SK-N-SH treated with all-trans-retinoic acid at 6 μM for 48 hours (cell line): ENCODE measurements around the gene COG2.

ENCODE experiments used
- ATAC-seq: fragments of 200-7000 bp; cut with Tn5 transposase; 3 replicates; pipeline ENCODE4 v1.9.1; 2020; ENCODE audit warnings: mild to moderate bottlenecking, moderate library complexity
- BACH2 ChIP-seq: fragments of 250-450 bp; sonication (Bioruptor Pico); IDR thresholded peaks from 2 replicates; pipeline ENCODE4 v1.9.0; 2021; ENCODE audit warnings: mild to moderate bottlenecking, borderline replicate concordance
- CREB5 ChIP-seq: fragments of 250-450 bp; sonication (Bioruptor Pico); IDR thresholded peaks from 2 replicates; pipeline ENCODE4 v1.5.1; 2020; ENCODE audit warnings: low read depth, mild to moderate bottlenecking, moderate library complexity
- CSDC2 ChIP-seq: fragments of 250-450 bp; sonication (Bioruptor Pico); IDR thresholded peaks from 2 replicates; pipeline ENCODE4 v1.5.0; 2020; ENCODE audit warnings: mild to moderate bottlenecking, moderate library complexity
- CSRNP3 ChIP-seq: fragments of 250-450 bp; sonication (Bioruptor Pico); IDR thresholded peaks from 2 replicates; pipeline ENCODE4 v1.5.1; 2021; ENCODE audit warnings: mild to moderate bottlenecking, moderate library complexity
- ESRRG ChIP-seq: fragments of 250-450 bp; sonication (Bioruptor Pico); IDR thresholded peaks from 2 replicates; pipeline ENCODE4 v1.6.1; 2021; ENCODE audit warnings: mild to moderate bottlenecking
- GLIS3 ChIP-seq: fragments of 250-450 bp; sonication (Bioruptor Pico); IDR thresholded peaks from 2 replicates; pipeline ENCODE4 v1.5.0; 2020; ENCODE audit warnings: mild to moderate bottlenecking, moderate library complexity
- ISL1 ChIP-seq: fragments of 250-450 bp; sonication (Bioruptor Pico); IDR thresholded peaks from 2 replicates; pipeline ENCODE4 v2.1.2; 2022; ENCODE audit warnings: mild to moderate bottlenecking, moderate library complexity
- OSR1 ChIP-seq: fragments of 250-450 bp; sonication (Bioruptor Pico); IDR thresholded peaks from 2 replicates; pipeline ENCODE4 v1.8.0; 2022; ENCODE audit warnings: moderate library complexity, mild to moderate bottlenecking, inconsistent platforms
- PATZ1 ChIP-seq: fragments of 250-450 bp; sonication (Bioruptor Pico); IDR thresholded peaks from 2 replicates; pipeline ENCODE4 v1.8.0; 2020; ENCODE audit warnings: mild to moderate bottlenecking, moderate library complexity, borderline replicate concordance
- POU6F1 ChIP-seq: fragments of 250-450 bp; sonication (Bioruptor Pico); IDR thresholded peaks from 2 replicates; pipeline ENCODE4 v1.8.0; 2021; ENCODE audit warnings: low read depth, mild to moderate bottlenecking, moderate library complexity, borderline replicate concordance
- PPARA ChIP-seq: fragments of 250-450 bp; sonication (Bioruptor Pico); IDR thresholded peaks from 2 replicates; pipeline ENCODE4 v1.5.0; 2020; ENCODE audit warnings: mild to moderate bottlenecking, borderline replicate concordance
- RARB ChIP-seq: fragments of 250-450 bp; sonication (Bioruptor Pico); IDR thresholded peaks from 2 replicates; pipeline ENCODE4 v1.8.0; 2021; ENCODE audit warnings: mild to moderate bottlenecking, moderate library complexity
- SNAI2 ChIP-seq: fragments of 250-450 bp; sonication (Bioruptor Pico); IDR thresholded peaks from 2 replicates; pipeline ENCODE4 v1.5.0; 2020; ENCODE audit warnings: mild to moderate bottlenecking, moderate library complexity
- TCF4 ChIP-seq: fragments of 250-450 bp; sonication (Bioruptor Pico); IDR thresholded peaks from 2 replicates; pipeline ENCODE4 v1.8.0; 2021; ENCODE audit warnings: mild to moderate bottlenecking, moderate library complexity, borderline replicate concordance
- TSHZ2 ChIP-seq: fragments of 250-450 bp; sonication (Bioruptor Pico); IDR thresholded peaks from 2 replicates; pipeline ENCODE4 v1.5.0; 2020; ENCODE audit warnings: mild to moderate bottlenecking, moderate library complexity
- ZC3H10 ChIP-seq: fragments of 250-450 bp; sonication (Bioruptor Pico); IDR thresholded peaks from 2 replicates; pipeline ENCODE4 v1.5.1; 2021; ENCODE audit warnings: mild to moderate bottlenecking, moderate library complexity
- ZFP3 ChIP-seq: fragments of 250-450 bp; sonication (Bioruptor Pico); IDR thresholded peaks from 2 replicates; pipeline ENCODE4 v1.5.0; 2020; ENCODE audit warnings: mild to moderate bottlenecking, moderate library complexity
- ZFP30 ChIP-seq: fragments of 450-650 bp; formaldehyde crosslinking; IDR thresholded peaks from 2 replicates; pipeline ENCODE4 v1.5.0; 2022; ENCODE audit warnings: mild to moderate bottlenecking, moderate library complexity
- ZNF565 ChIP-seq: fragments of 450-650 bp; formaldehyde crosslinking; conservative IDR thresholded peaks from 2 replicates; pipeline ENCODE4 v1.5.0; 2020; ENCODE audit warnings: low read depth, mild to moderate bottlenecking, moderate library complexity
- ZNF70 ChIP-seq: fragments of 450-650 bp; formaldehyde crosslinking; IDR thresholded peaks from 2 replicates; pipeline ENCODE4 v1.5.0; 2020; ENCODE audit warnings: mild to moderate bottlenecking, moderate library complexity
- ZNF8 ChIP-seq: fragments of 450-650 bp; formaldehyde crosslinking; IDR thresholded peaks from 2 replicates; pipeline ENCODE4 v1.5.0; 2020; ENCODE audit warnings: mild to moderate bottlenecking, moderate library complexity

COG2 gene

GRCh38 chr1:230647321-230647720 lies 5.0 kb downstream of the COG2 start (continued):
- no peak for TF ChIP-seq CREB5 (CRISPR knock-in tag)
- TF ChIP-seq ZFP3 (CRISPR knock-in tag), result no peak
- no peak for TF ChIP-seq SNAI2 (CRISPR knock-in tag)

GRCh38 chr1:230648114-230648513 lies 5.8 kb downstream of the COG2 start:
- TF ChIP-seq POU6F1 (CRISPR knock-in tag) (no peak), ZNF565 (CRISPR knock-in tag) (no peak), PPARA (CRISPR knock-in tag) (no peak), OSR1 (no peak), ZNF70 (no peak), TCF4 (CRISPR knock-in tag) (no peak), CSRNP3 (CRISPR knock-in tag) (no peak), ZNF8 (CRISPR knock-in tag) (no peak), RARB (CRISPR knock-in tag) (no peak), CREB5 (CRISPR knock-in tag) (no peak), PATZ1 (no peak), ZFP30 (CRISPR knock-in tag) (no peak)
- no peak for ATAC-seq

GRCh38 chr1:230650300-230650699 lies 8.0 kb downstream of the COG2 start:
- no peak for ATAC-seq
- TF ChIP-seq GLIS3 (CRISPR knock-in tag) (no peak), TSHZ2 (CRISPR knock-in tag) (no peak), PPARA (CRISPR knock-in tag) (no peak), ZNF565 (CRISPR knock-in tag) (no peak), ESRRG (CRISPR knock-in tag) (no peak), SNAI2 (CRISPR knock-in tag) (no peak), RARB (CRISPR knock-in tag) (no peak), ISL1 (CRISPR knock-in tag) (no peak), TCF4 (CRISPR knock-in tag) (no peak), ZFP30 (CRISPR knock-in tag) (no peak), PATZ1 (no peak), CREB5 (CRISPR knock-in tag) (no peak), BACH2 (no peak), CSDC2 (CRISPR knock-in tag) (no peak), POU6F1 (CRISPR knock-in tag) (no peak), ZC3H10 (CRISPR knock-in tag) (no peak), OSR1 (no peak)
